Neural progenitor cell (in vitro differentiated cells): ENCODE data around the gene C3orf22. TPM values are rescaled to one million over a fixed set of nuclear protein-coding genes. Genes with fewer than 3 reads are reported as not detected.

Experiments
- DNase-seq: peaks from one replicate; pipeline ENCODE4 v3.0.0-alpha.2; 2016; ENCODE audit warnings: low spot score
- H2AFZ ChIP-seq: fragments of 200-600 bp; sonication (generic); replicated peaks from 2 replicates; pipeline ENCODE4 v1.6.1; 2016; ENCODE audit warnings: antibody characterized with exemption
- H3F3A ChIP-seq: fragments of 200-600 bp; sonication (generic); 2 replicates; pipeline ENCODE4 v1.6.1; 2016; ENCODE audit warnings: antibody characterized with exemption, low read depth
- H3K27ac ChIP-seq: fragments of 200-600 bp; sonication (generic); 2 replicates; pipeline ENCODE4 v1.5.1; 2016; ENCODE audit warnings: mild to moderate bottlenecking
- H3K27me3 ChIP-seq: fragments of 200-600 bp; sonication (generic); 2 replicates; pipeline ENCODE4 v1.6.1; 2016; ENCODE audit warnings: mild to moderate bottlenecking, moderate library complexity
- H3K36me3 ChIP-seq: fragments of 200-600 bp; sonication (generic); 2 replicates; pipeline ENCODE4 v1.5.1; 2016
- H3K4me1 ChIP-seq: fragments of 200-600 bp; sonication (generic); 2 replicates; pipeline ENCODE4 v1.6.1; 2016; ENCODE audit warnings: mixed run types
- H3K4me2 ChIP-seq: fragments of 200-600 bp; sonication (generic); 2 replicates; pipeline ENCODE4 v1.6.1; 2016
- H3K4me3 ChIP-seq: fragments of 200-600 bp; sonication (generic); 2 replicates; pipeline ENCODE4 v1.5.1; 2016
- H3K79me2 ChIP-seq: fragments of 200-600 bp; sonication (generic); 2 replicates; pipeline ENCODE4 v1.6.1; 2016; ENCODE audit warnings: low read depth
- H3K9ac ChIP-seq: fragments of 200-600 bp; sonication (generic); 2 replicates; pipeline ENCODE4 v1.6.1; 2016
- H3K9me3 ChIP-seq: fragments of 200-600 bp; sonication (generic); 2 replicates; pipeline ENCODE4 v1.5.1; 2016; ENCODE audit warnings: low read depth
- H4K20me1 ChIP-seq: fragments of 200-600 bp; sonication (generic); 2 replicates; pipeline ENCODE4 v1.6.1; 2016; ENCODE audit warnings: low read depth
- H3K27ac Mint-ChIP-seq: 3 replicates; pipeline ENCODE4 v1.8.0; 2021; ENCODE audit warnings: mixed read lengths
- H3K27me3 Mint-ChIP-seq: 2 replicates; pipeline ENCODE4 v1.8.0; 2022; ENCODE audit warnings: low read depth, mild to moderate bottlenecking, inconsistent platforms, moderate library complexity, mixed read lengths; ENCODE audit not compliant: insufficient read depth
- H3K36me3 Mint-ChIP-seq: 3 replicates; pipeline ENCODE4 v1.8.0; 2021; ENCODE audit warnings: mixed read lengths
- H3K4me1 Mint-ChIP-seq: 3 replicates; pipeline ENCODE4 v1.8.0; 2021; ENCODE audit warnings: mixed read lengths
- H3K4me3 Mint-ChIP-seq: 3 replicates; pipeline ENCODE4 v1.8.0; 2021; ENCODE audit warnings: mild to moderate bottlenecking, moderate library complexity, mixed read lengths
- H3K9me3 Mint-ChIP-seq: 3 replicates; pipeline ENCODE4 v1.8.0; 2020; ENCODE audit warnings: mixed read lengths
- EZH2 ChIP-seq: fragments of 200-600 bp; sonication (generic); IDR thresholded peaks from 2 replicates; pipeline ENCODE4 v1.6.1; 2017; ENCODE audit warnings: antibody characterized with exemption, mild to moderate bottlenecking, moderate library complexity
- EZH2phosphoT487 ChIP-seq: fragments of 200-600 bp; sonication (generic); IDR thresholded peaks from 2 replicates; pipeline ENCODE4 v1.6.1; 2017; ENCODE audit warnings: antibody characterized with exemption
- total RNA-seq: library from RNA; depleted of rRNA; stranded (reverse); fragments of >200 nt; gene quantifications from 2 replicates; pipeline ENCODE4 v1.2.3, GENCODE V29; 2015; ENCODE audit warnings: low replicate concordance
- TF ChIP-seq, protein P1 (sequence below): fragments of 200-600 bp; sonication (generic); IDR thresholded peaks from 2 replicates; pipeline ENCODE4 v1.5.1; 2017; ENCODE audit warnings: antibody characterized with exemption, mild to moderate bottlenecking

C3orf22 gene
- total RNA-seq, 1 donor from 2014 or later: not detected

DNA sequence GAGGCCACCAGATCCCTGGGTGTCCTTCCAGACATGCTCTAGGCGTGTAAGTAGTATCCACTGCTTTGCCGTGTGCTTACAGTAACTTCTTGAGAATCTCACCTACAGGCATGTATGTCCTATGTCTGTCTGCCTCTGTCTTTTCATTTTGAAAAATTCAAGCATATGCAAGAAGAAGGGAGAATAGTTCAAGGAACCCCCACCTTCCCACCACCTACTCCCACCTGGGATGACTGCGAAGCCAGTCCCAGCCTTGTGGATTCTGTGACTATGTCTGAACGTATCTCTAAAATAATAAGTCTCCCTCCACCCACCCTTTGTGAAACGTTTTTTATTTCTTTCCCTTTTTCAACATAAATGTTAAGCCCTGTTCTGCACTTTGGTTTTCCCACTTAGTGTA, 19.8 kb downstream of the C3orf22 start:
- H3K4me2 ChIP-seq: no peak overlapping the region
- Mint-ChIP-seq H3K27me3 (peaks cover 11% of the 10 kb centered on the region), H3K9me3 (peaks cover 2% of the 10 kb centered on the region), H3K4me3 (no peak overlapping the region), H3K4me1 (peaks cover 4% of the 10 kb centered on the region), H3K27ac (no peak overlapping the region), H3K36me3 (no peaks in the 10 kb centered on the region)
- H4K20me1 ChIP-seq: no peaks in the 10 kb centered on the region
- H3F3A ChIP-seq: no peaks in the 10 kb centered on the region
- H3K4me1 ChIP-seq: no peaks in the 10 kb centered on the region
- no peaks in the 10 kb centered on the region for H3K36me3 ChIP-seq
- H3K4me3 ChIP-seq: no peak overlapping the region
- no peak for DNase-seq
- H3K27ac ChIP-seq: no peak overlapping the region
- no peak overlapping the region for H3K9ac ChIP-seq
- H2AFZ ChIP-seq: no peak overlapping the region
- TF ChIP-seq EZH2phosphoT487: no peak
- TF ChIP-seq EZH2: no peak
- TF ChIP-seq, protein P1, sequence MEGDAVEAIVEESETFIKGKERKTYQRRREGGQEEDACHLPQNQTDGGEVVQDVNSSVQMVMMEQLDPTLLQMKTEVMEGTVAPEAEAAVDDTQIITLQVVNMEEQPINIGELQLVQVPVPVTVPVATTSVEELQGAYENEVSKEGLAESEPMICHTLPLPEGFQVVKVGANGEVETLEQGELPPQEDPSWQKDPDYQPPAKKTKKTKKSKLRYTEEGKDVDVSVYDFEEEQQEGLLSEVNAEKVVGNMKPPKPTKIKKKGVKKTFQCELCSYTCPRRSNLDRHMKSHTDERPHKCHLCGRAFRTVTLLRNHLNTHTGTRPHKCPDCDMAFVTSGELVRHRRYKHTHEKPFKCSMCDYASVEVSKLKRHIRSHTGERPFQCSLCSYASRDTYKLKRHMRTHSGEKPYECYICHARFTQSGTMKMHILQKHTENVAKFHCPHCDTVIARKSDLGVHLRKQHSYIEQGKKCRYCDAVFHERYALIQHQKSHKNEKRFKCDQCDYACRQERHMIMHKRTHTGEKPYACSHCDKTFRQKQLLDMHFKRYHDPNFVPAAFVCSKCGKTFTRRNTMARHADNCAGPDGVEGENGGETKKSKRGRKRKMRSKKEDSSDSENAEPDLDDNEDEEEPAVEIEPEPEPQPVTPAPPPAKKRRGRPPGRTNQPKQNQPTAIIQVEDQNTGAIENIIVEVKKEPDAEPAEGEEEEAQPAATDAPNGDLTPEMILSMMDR: no peak
- H3K9me3 ChIP-seq: no peaks in the 10 kb centered on the region
- H3K79me2 ChIP-seq: no peaks in the 10 kb centered on the region
- H3K27me3 ChIP-seq: peaks cover 6% of the 10 kb centered on the region

DNA sequence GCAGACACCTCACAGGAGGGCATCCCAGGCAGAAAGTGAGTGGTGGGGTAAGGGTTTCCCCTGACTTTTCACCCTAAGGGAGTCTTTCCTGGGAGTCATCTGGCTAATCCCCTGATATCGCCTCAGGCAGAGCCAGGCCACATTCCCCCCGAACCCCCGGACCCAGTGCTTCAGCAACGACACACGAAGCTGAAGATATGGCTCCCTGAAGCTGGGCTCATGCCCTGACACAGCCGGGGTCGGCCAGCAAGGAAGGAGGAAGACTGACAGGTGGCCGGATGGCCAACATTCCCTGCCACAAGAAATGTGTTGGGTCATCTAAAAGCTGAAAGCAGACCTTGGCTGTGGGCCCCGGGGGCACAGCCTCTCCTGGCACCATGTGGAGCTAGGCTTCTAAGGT, 20.4 kb downstream of the C3orf22 start:
- Mint-ChIP-seq H3K27me3 (peaks cover 11% of the 10 kb centered on the region), H3K9me3 (peaks cover 2% of the 10 kb centered on the region), H3K36me3 (no peaks in the 10 kb centered on the region), H3K4me3 (no peak overlapping the region), H3K27ac (no peak overlapping the region), H3K4me1 (peaks cover 4% of the 10 kb centered on the region)
- no peaks in the 10 kb centered on the region for H3K4me1 ChIP-seq
- H2AFZ ChIP-seq: no peak overlapping the region
- no peak overlapping the region for H3K9ac ChIP-seq
- no peak for DNase-seq
- H4K20me1 ChIP-seq: no peaks in the 10 kb centered on the region
- no peaks in the 10 kb centered on the region for H3K9me3 ChIP-seq
- no peaks in the 10 kb centered on the region for H3K79me2 ChIP-seq
- no peak overlapping the region for H3K4me3 ChIP-seq
- H3K36me3 ChIP-seq: no peaks in the 10 kb centered on the region
- TF ChIP-seq EZH2phosphoT487 (no peak), EZH2 (no peak)
- TF ChIP-seq, protein P1: no peak
- no peaks in the 10 kb centered on the region for H3F3A ChIP-seq
- H3K27me3 ChIP-seq: peaks cover 12% of the 10 kb centered on the region
- no peak overlapping the region for H3K4me2 ChIP-seq
- no peak overlapping the region for H3K27ac ChIP-seq

DNA sequence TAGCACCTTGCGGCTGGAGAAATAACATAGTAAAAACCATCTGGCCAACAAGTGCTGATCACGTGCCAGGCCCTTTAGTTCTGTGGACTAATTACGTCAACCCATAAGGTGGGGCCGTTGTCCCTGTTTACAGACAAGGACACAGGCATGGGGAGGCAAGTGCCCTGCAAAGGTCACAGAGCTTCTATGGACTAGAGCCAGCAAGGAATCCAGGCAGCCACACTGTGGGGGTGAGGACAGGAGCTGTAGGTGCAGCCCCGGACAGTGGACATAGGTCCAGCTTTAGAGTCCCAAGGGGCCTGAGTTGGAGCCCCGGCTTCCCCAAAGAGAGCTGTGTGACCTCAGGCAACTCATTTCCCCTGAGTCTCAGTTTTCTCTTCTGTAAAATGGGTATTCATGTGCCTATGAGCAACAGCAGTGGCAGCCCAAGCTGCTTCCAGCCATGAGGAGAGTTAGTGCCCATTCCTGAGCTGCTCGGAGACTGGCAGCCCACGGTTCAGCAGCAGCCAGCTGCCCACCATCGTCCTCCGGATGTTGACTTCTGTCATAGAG, 20.9 kb downstream of the C3orf22 start:
- DNase-seq: no peak
- H3K36me3 Mint-ChIP-seq: no peaks in the 10 kb centered on the region

More for the DNA sequence above, 20.9 kb downstream of the C3orf22 start:
- Histone ChIP-seq H4K20me1 (no peaks in the 10 kb centered on the region), H3K4me2 (no peak overlapping the region), H3K4me1 (no peaks in the 10 kb centered on the region), H3K9me3 (no peaks in the 10 kb centered on the region), H3K4me3 (no peak overlapping the region), H3K36me3 (no peaks in the 10 kb centered on the region), H3F3A (no peaks in the 10 kb centered on the region), H3K27me3 (peaks cover 17% of the 10 kb centered on the region), H2AFZ (no peak overlapping the region), H3K27ac (no peak overlapping the region), H3K79me2 (no peaks in the 10 kb centered on the region), H3K9ac (no peak overlapping the region)
- Mint-ChIP-seq H3K27ac (no peak overlapping the region), H3K9me3 (peaks cover 2% of the 10 kb centered on the region), H3K27me3 (peaks cover 11% of the 10 kb centered on the region), H3K4me1 (peaks cover 4% of the 10 kb centered on the region), H3K4me3 (no peak overlapping the region)
- TF ChIP-seq EZH2phosphoT487: no peak
- no peak for TF ChIP-seq EZH2
- TF ChIP-seq, protein P1: no peak
